GM19455 (cell line): Measurements from ENCODE around the gene EMC10.

ENCODE experiments used
- ATAC-seq: cut with Tn5 transposase; IDR thresholded peaks from one replicate; pipeline ENCODE4 v1.9.1; 2021; ENCODE audit not compliant: unreplicated experiment

The EMC10 gene

GRCh38 chr19:50477751-50478515 is 1.6 kb downstream of the EMC10 start:
- ATAC-seq, result no peak

GRCh38 chr19:50478901-50479715 is 2.8 kb downstream of the EMC10 start:
- ATAC-seq, result no peak

GRCh38 chr19:50479761-50480251 is 3.5 kb downstream of the EMC10 start:
- no peak for ATAC-seq

GRCh38 chr19:50480281-50481111 is 4.2 kb downstream of the EMC10 start:
- ATAC-seq, result no peak

- ATAC-seq, result no peak
Observed at GRCh38 chr19:50481351-50482149, 5.2 kb downstream of the EMC10 start.

- ATAC-seq, result no peak
Observed at GRCh38 chr19:50482271-50482855, 6.1 kb downstream of the EMC10 start.

- no peak for ATAC-seq
Observed at GRCh38 chr19:50482916-50483315, 6.6 kb downstream of the EMC10 start.

GRCh38 chr19:50485284-50485955 is 9.1 kb downstream of the EMC10 start:
- no peak for ATAC-seq

GRCh38 chr19:50486823-50487515 is 10.7 kb downstream of the EMC10 start:
- no peak for ATAC-seq

- ATAC-seq, result no peak
Observed at GRCh38 chr19:50488389-50489194, 12.3 kb downstream of the EMC10 start.

GRCh38 chr19:50489461-50490011 is 13.2 kb downstream of the EMC10 start:
- ATAC-seq, result no peak

GRCh38 chr19:50490411-50490811 is 14.1 kb downstream of the EMC10 start:
- ATAC-seq, result no peak

- ATAC-seq, result no peak
Observed at GRCh38 chr19:50490991-50491472, 14.7 kb downstream of the EMC10 start.

- ATAC-seq, result no peak
Observed at GRCh38 chr19:50492303-50493052, 16.2 kb downstream of the EMC10 start.

- no peak for ATAC-seq
Observed at GRCh38 chr19:50493171-50493570, 16.9 kb downstream of the EMC10 start.

- ATAC-seq, result no peak
Observed at GRCh38 chr19:50494186-50495019, 18.1 kb downstream of the EMC10 start.
